ENCODE data around the gene ST7.

- TF ChIP-seq POLR2A (IDR thresholded peaks at IDR 0.05) (no peak), CTCF (IDR thresholded peaks at IDR 0.05) (no peak), EP300 (IDR thresholded peaks at IDR 0.05; ENCODE audit: low read depth) (no peak)
Measured at GRCh38 chr7:117251687-117252086, 298.4 kb downstream of the ST7 start.

Measured in transverse colon (tissue), 3 donors.